Nephron progenitor cell (in vitro differentiated cells): ENCODE results near the gene CDK7.
A peak's percentile ranks its signal among the peaks of the same experiment; 100 is the strongest.

Source experiments
- DNase-seq: peaks from one replicate; pipeline ENCODE4 v3.0.0; 2021
- H3K27ac Mint-ChIP-seq: 2 replicates; pipeline ENCODE4 v1.8.0; 2021; ENCODE audit warnings: mild to moderate bottlenecking, moderate library complexity, mixed read lengths
- H3K27me3 Mint-ChIP-seq: 2 replicates; pipeline ENCODE4 v1.8.0; 2021; ENCODE audit warnings: mild to moderate bottlenecking, low read depth, mixed read lengths; ENCODE audit not compliant: poor library complexity
- H3K36me3 Mint-ChIP-seq: 2 replicates; pipeline ENCODE4 v1.8.0; 2021; ENCODE audit warnings: low read depth, mixed read lengths
- H3K4me1 Mint-ChIP-seq: 2 replicates; pipeline ENCODE4 v1.8.0; 2021; ENCODE audit warnings: mixed read lengths
- H3K4me3 Mint-ChIP-seq: 2 replicates; pipeline ENCODE4 v1.8.0; 2021; ENCODE audit warnings: mild to moderate bottlenecking, moderate library complexity, mixed read lengths
- H3K9me3 Mint-ChIP-seq: 2 replicates; pipeline ENCODE4 v1.8.0; 2021; ENCODE audit warnings: mild to moderate bottlenecking, moderate library complexity, mixed read lengths
- CTCF ChIP-seq: fragments of 200-600 bp; sonication (generic); IDR thresholded peaks from 2 replicates; pipeline ENCODE4 v1.5.0; 2021; ENCODE audit warnings: antibody characterized with exemption

Gene CDK7

GRCh38 chr5:69261034-69261433, 26.3 kb downstream of the CDK7 start:
- Mint-ChIP-seq H3K4me3 (no peak overlapping the region), H3K27ac (no peak overlapping the region), H3K36me3 (peaks cover 39% of the 10 kb centered on the region)

GRCh38 chr5:69265931-69266330, 31.2 kb downstream of the CDK7 start:
- peak; percentile 47 for DNase-seq
- Mint-ChIP-seq H3K4me3 (no peak overlapping the region), H3K36me3 (peaks cover 53% of the 10 kb centered on the region), H3K27me3 (no peaks in the 10 kb centered on the region), H3K27ac (no peak overlapping the region), H3K9me3 (no peaks in the 10 kb centered on the region), H3K4me1 (no peaks in the 10 kb centered on the region)
- peak; percentile 32 for TF ChIP-seq CTCF

More at GRCh38 chr5:69261034-69261433, 26.3 kb downstream of the CDK7 start:
- Mint-ChIP-seq H3K9me3 (no peaks in the 10 kb centered on the region), H3K4me1 (no peaks in the 10 kb centered on the region), H3K27me3 (no peaks in the 10 kb centered on the region)
- no peak for DNase-seq
- no peak for TF ChIP-seq CTCF

- Mint-ChIP-seq H3K4me1 (no peaks in the 10 kb centered on the region), H3K27ac (no peak overlapping the region), H3K9me3 (no peaks in the 10 kb centered on the region), H3K27me3 (no peaks in the 10 kb centered on the region), H3K36me3 (peaks cover 53% of the 10 kb centered on the region), H3K4me3 (no peak overlapping the region)
- TF ChIP-seq CTCF, result no peak
- DNase-seq, result no peak
Measured at GRCh38 chr5:69268899-69269298, 34.2 kb downstream of the CDK7 start.

GRCh38 chr5:69270840-69271239, 36.2 kb downstream of the CDK7 start:
- Mint-ChIP-seq H3K9me3 (no peaks in the 10 kb centered on the region), H3K27ac (no peak overlapping the region), H3K36me3 (peaks cover 53% of the 10 kb centered on the region), H3K27me3 (no peaks in the 10 kb centered on the region), H3K4me3 (no peak overlapping the region), H3K4me1 (no peaks in the 10 kb centered on the region)
- DNase-seq, result no peak
- no peak for TF ChIP-seq CTCF

- Mint-ChIP-seq H3K4me1 (no peaks in the 10 kb centered on the region), H3K27ac (no peak overlapping the region), H3K36me3 (peaks cover 54% of the 10 kb centered on the region), H3K27me3 (no peaks in the 10 kb centered on the region), H3K9me3 (no peaks in the 10 kb centered on the region), H3K4me3 (no peak overlapping the region)
- no peak for DNase-seq
- no peak for TF ChIP-seq CTCF
Measured at GRCh38 chr5:69271376-69271775, 36.7 kb downstream of the CDK7 start.

- Mint-ChIP-seq H3K4me3 (no peak overlapping the region), H3K36me3 (peaks cover 67% of the 10 kb centered on the region), H3K9me3 (no peaks in the 10 kb centered on the region), H3K27me3 (no peaks in the 10 kb centered on the region), H3K4me1 (no peaks in the 10 kb centered on the region), H3K27ac (no peak overlapping the region)
- TF ChIP-seq CTCF, result no peak
- DNase-seq, result no peak
Measured at GRCh38 chr5:69275563-69275962, 40.9 kb downstream of the CDK7 start.
